Testis (tissue), 3 donors: ENCODE measurements around the gene CBLN3. TPM values are rescaled to one million over a fixed set of nuclear protein-coding genes. Genes with fewer than 3 reads are reported as not detected.

ENCODE experiments used
- DNase-seq: peaks from one replicate; pipeline ENCODE4 v3.0.0-alpha.2; 2019
- H3K27ac ChIP-seq, 2 donors: fragments of 200-600 bp; sonication (generic); one replicate each; pipeline ENCODE4 v1.5.1; 2019
- H3K27me3 ChIP-seq: fragments of 200-600 bp; sonication (generic); one replicate; pipeline ENCODE4 v1.5.1; 2019
- H3K36me3 ChIP-seq: fragments of 200-600 bp; sonication (generic); one replicate; pipeline ENCODE4 v1.5.1; 2017; ENCODE audit warnings: low read depth; ENCODE audit errors: missing control alignments
- H3K4me1 ChIP-seq: fragments of 200-600 bp; sonication (generic); one replicate; pipeline ENCODE4 v1.5.1; 2019
- H3K4me3 ChIP-seq, 2 donors: fragments of 200-600 bp; sonication (generic); one replicate each; pipeline ENCODE4 v1.5.1; 2017 to 2019
- H3K9me3 ChIP-seq: fragments of 200-600 bp; sonication (generic); one replicate; pipeline ENCODE4 v1.5.1; 2017
- POLR2A ChIP-seq: fragments of 450-650 bp; IDR thresholded peaks from one replicate; pipeline ENCODE4 v1.6.1; 2017; ENCODE audit warnings: antibody characterized with exemption, mild to moderate bottlenecking, moderate library complexity
- WGBS, 2 donors: methylation state at CpG; one replicate each; pipeline ENCODE4 v1.1.5; 2018; 5-methylcytosine and 5-hydroxymethylcytosine counted together
- intact Hi-C: fragments of 100-400 bp; cut with DNase I; formaldehyde crosslinking; loops from one replicate; pipeline ENCODE4 v1.15.1; 2023; ENCODE audit warnings: low total_unique reads
- polyA plus RNA-seq: library from polyadenylated mRNA; stranded (reverse); fragments of 350-450 nt; fragmentation: Illumina TruSeq; extraction: RNeasy Lipid Tissue Mini Kit (QIAGEN cat#74804); gene quantifications from one replicate; pipeline ENCODE4 v1.2.3, GENCODE V29; 2014; ENCODE audit warnings: low read depth, low replicate concordance; ENCODE audit not compliant: insufficient read depth
- total RNA-seq, 2 donors: library from RNA; depleted of rRNA; stranded (reverse); fragments of >200 nt; gene quantifications; one replicate each; pipeline ENCODE4 v1.2.3, GENCODE V29; 2016
- TF ChIP-seq, protein P1 (sequence below), 3 experiments: fragments of 450-650 bp in 2 of 3; fragments of 200-600 bp in 1 of 3; sonication (generic) in 1 of 3; IDR thresholded peaks; one replicate each; pipeline ENCODE4 v1.5.1; 2016 to 2019; ENCODE audit warnings: antibody characterized with exemption in 3 of 3, mild to moderate bottlenecking in 2 of 3, moderate library complexity in 1 of 3

Gene CBLN3
- total and polyA plus RNA-seq, 3 donors from 2014 or later = 9.0 to 17.0 (median 13.5) TPM

DNA sequence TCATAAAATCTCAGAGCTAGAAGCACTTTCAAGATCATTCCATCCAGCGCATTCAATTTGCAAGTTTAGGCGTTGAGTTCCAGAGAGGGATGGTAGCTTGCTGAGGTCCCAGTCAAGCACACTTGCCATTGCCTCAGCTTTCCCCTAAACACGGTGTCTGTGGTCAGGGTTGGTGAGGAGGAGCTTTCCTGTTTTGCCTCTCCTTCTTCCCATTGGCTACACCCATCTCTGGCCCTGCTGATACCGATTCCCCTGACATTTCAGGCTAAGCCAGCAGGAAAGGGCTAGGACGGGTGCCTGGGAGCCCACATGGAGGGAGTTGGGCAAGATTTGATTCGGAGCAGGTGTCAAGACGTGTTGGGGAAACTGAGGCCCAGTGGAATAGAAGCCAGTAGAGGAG, 52.3 kb downstream of the CBLN3 start:
- H3K27me3 ChIP-seq = no peaks in the 10 kb centered on the region
- DNase-seq = no peak
- TF ChIP-seq POLR2A = no peak
- TF ChIP-seq, protein P1, sequence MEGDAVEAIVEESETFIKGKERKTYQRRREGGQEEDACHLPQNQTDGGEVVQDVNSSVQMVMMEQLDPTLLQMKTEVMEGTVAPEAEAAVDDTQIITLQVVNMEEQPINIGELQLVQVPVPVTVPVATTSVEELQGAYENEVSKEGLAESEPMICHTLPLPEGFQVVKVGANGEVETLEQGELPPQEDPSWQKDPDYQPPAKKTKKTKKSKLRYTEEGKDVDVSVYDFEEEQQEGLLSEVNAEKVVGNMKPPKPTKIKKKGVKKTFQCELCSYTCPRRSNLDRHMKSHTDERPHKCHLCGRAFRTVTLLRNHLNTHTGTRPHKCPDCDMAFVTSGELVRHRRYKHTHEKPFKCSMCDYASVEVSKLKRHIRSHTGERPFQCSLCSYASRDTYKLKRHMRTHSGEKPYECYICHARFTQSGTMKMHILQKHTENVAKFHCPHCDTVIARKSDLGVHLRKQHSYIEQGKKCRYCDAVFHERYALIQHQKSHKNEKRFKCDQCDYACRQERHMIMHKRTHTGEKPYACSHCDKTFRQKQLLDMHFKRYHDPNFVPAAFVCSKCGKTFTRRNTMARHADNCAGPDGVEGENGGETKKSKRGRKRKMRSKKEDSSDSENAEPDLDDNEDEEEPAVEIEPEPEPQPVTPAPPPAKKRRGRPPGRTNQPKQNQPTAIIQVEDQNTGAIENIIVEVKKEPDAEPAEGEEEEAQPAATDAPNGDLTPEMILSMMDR (IDR thresholded peaks at IDR 0.05) = no peak
- intact Hi-C loops = no loop called here
- H3K9me3 ChIP-seq = no peaks in the 10 kb centered on the region
- H3K4me3 ChIP-seq = no peak overlapping the region
- H3K4me1 ChIP-seq = peaks cover 10% of the 10 kb centered on the region
- H3K27ac ChIP-seq = no peak overlapping the region
- 81 to 94% methylated on average over 7 of the region's 7 CpGs for WGBS, 2 donors
- no peaks in the 10 kb centered on the region for H3K36me3 ChIP-seq

Other genes with a start within 250 kb of the CBLN3 start
- 100 to 1,000 TPM in 1 of 2 donors, 10 to 100 TPM in 1; 85.9 to 140 TPM for gene IPO4, start 240.9 kb downstream of the CBLN3 start, total RNA-seq
- 156 TPM for gene IPO4, start 240.9 kb downstream of the CBLN3 start, polyA plus RNA-seq
- gene TM9SF1, start 234.2 kb downstream of the CBLN3 start, total RNA-seq = 10 to 100 TPM; 45.0 to 50.0 TPM
- 53.2 TPM for gene TM9SF1, start 234.2 kb downstream of the CBLN3 start, polyA plus RNA-seq
- gene TSSK4, start 224.0 kb downstream of the CBLN3 start, total RNA-seq = 10 to 100 TPM; 19.4 to 27.4 TPM
- gene TSSK4, start 224.0 kb downstream of the CBLN3 start, polyA plus RNA-seq = 78.2 TPM
- 100 to 1,000 TPM in 1 of 2 donors, 10 to 100 TPM in 1; 52.9 to 111 TPM for gene CHMP4A, start 216.2 kb downstream of the CBLN3 start, total RNA-seq
- 56.3 TPM for gene CHMP4A, start 216.2 kb downstream of the CBLN3 start, polyA plus RNA-seq
- 10 to 100 TPM; 17.3 to 19.5 TPM for gene MDP1, start 213.6 kb downstream of the CBLN3 start, total RNA-seq
- 20.1 TPM for gene MDP1, start 213.6 kb downstream of the CBLN3 start, polyA plus RNA-seq
- 100 to 1,000 TPM in 1 of 2 donors, 10 to 100 TPM in 1; 94.6 to 110 TPM for gene NEDD8, start 197.3 kb downstream of the CBLN3 start, total RNA-seq
- 180 TPM for gene NEDD8, start 197.3 kb downstream of the CBLN3 start, polyA plus RNA-seq
- gene GMPR2, start 196.7 kb downstream of the CBLN3 start, total RNA-seq = 10 to 100 TPM; 30.0 to 42.2 TPM
- 49.9 TPM for gene GMPR2, start 196.7 kb downstream of the CBLN3 start, polyA plus RNA-seq
- gene TINF2, start 187.0 kb downstream of the CBLN3 start, total RNA-seq = 10 to 100 TPM; 27.5 to 32.1 TPM
- gene TINF2, start 187.0 kb downstream of the CBLN3 start, polyA plus RNA-seq = 45.6 TPM
- gene TGM1, start 166.5 kb downstream of the CBLN3 start, total RNA-seq = 10 to 100 TPM in 1 of 2 donors, 1 to 10 TPM in 1; 3.6 to 10.5 TPM
- gene TGM1, start 166.5 kb downstream of the CBLN3 start, polyA plus RNA-seq = 5.4 TPM
- gene RABGGTA, start 158.1 kb downstream of the CBLN3 start, total RNA-seq = 10 to 100 TPM; 70.9 to 90.2 TPM
- gene RABGGTA, start 158.1 kb downstream of the CBLN3 start, polyA plus RNA-seq = 33.5 TPM
- gene DHRS1, start 129.9 kb downstream of the CBLN3 start, total RNA-seq = 10 to 100 TPM; 22.5 to 24.6 TPM
- gene DHRS1, start 129.9 kb downstream of the CBLN3 start, polyA plus RNA-seq = 19.2 TPM
- gene NOP9, start 129.8 kb downstream of the CBLN3 start, total RNA-seq = 10 to 100 TPM; 25.0 to 27.6 TPM
- gene NOP9, start 129.8 kb downstream of the CBLN3 start, polyA plus RNA-seq = 20.1 TPM
- gene CIDEB, start 121.7 kb downstream of the CBLN3 start, total RNA-seq = 1 to 10 TPM; 3.8 to 6.6 TPM
- gene CIDEB, start 121.7 kb downstream of the CBLN3 start, polyA plus RNA-seq = 7.0 TPM
- 10 to 100 TPM; 23.4 to 28.1 TPM for gene LTB4R2, start 119.5 kb downstream of the CBLN3 start, total RNA-seq
- gene LTB4R2, start 119.5 kb downstream of the CBLN3 start, polyA plus RNA-seq = 4.2 TPM
- gene LTB4R, start 118.2 kb downstream of the CBLN3 start, total RNA-seq = 10 to 100 TPM; 10.3 to 10.9 TPM
- 5.5 TPM for gene LTB4R, start 118.2 kb downstream of the CBLN3 start, polyA plus RNA-seq
- 10 to 100 TPM; 13.9 to 23.1 TPM for gene ADCY4, start 94.6 kb downstream of the CBLN3 start, total RNA-seq
- 10.0 TPM for gene ADCY4, start 94.6 kb downstream of the CBLN3 start, polyA plus RNA-seq
- gene RIPK3, start 89.7 kb downstream of the CBLN3 start, total RNA-seq = 10 to 100 TPM in 1 of 2 donors, 1 to 10 TPM in 1; 3.2 to 11.3 TPM
- gene RIPK3, start 89.7 kb downstream of the CBLN3 start, polyA plus RNA-seq = 2.8 TPM
- 10 to 100 TPM; 40.9 to 53.5 TPM for gene NFATC4, start 61.5 kb downstream of the CBLN3 start, total RNA-seq
- 83.6 TPM for gene NFATC4, start 61.5 kb downstream of the CBLN3 start, polyA plus RNA-seq
- gene NYNRIN, start 30.7 kb downstream of the CBLN3 start, total RNA-seq = 10 to 100 TPM; 21.8 TPM
- gene NYNRIN, start 30.7 kb downstream of the CBLN3 start, polyA plus RNA-seq = 22.0 TPM
- 10 to 100 TPM; 52.0 to 66.0 TPM for gene KHNYN, start 286 bp upstream of the CBLN3 start, total RNA-seq
- 27.9 TPM for gene KHNYN, start 286 bp upstream of the CBLN3 start, polyA plus RNA-seq
- gene SDR39U1, start 13.1 kb upstream of the CBLN3 start, total RNA-seq = 10 to 100 TPM; 76.7 to 86.1 TPM
- 76.6 TPM for gene SDR39U1, start 13.1 kb upstream of the CBLN3 start, polyA plus RNA-seq
- gene CMA1, start 78.6 kb upstream of the CBLN3 start, total RNA-seq = not detected
- gene CMA1, start 78.6 kb upstream of the CBLN3 start, polyA plus RNA-seq = 4.0 TPM
- 1 to 10 TPM in 1 of 2 donors, not detected in 1; 3.8 TPM for gene CTSG, start 146.6 kb upstream of the CBLN3 start, total RNA-seq
- gene CTSG, start 146.6 kb upstream of the CBLN3 start, polyA plus RNA-seq = 9.2 TPM
- 1 to 10 TPM in 1 of 2 donors, not detected in 1; 1.3 TPM for gene GZMH, start 180.0 kb upstream of the CBLN3 start, total RNA-seq
- gene GZMH, start 180.0 kb upstream of the CBLN3 start, polyA plus RNA-seq = 4.0 TPM
- gene GZMB, start 204.5 kb upstream of the CBLN3 start, total RNA-seq = under 1 TPM in 1 of 2 donors, not detected in 1; 0.93 TPM
- gene GZMB, start 204.5 kb upstream of the CBLN3 start, polyA plus RNA-seq = 1.5 TPM